HepG2 (cell line): ENCODE data around the gene FABP1. TPM values are rescaled to one million over a fixed set of nuclear protein-coding genes. Genes with fewer than 3 reads are reported as not detected.

Source experiments
- EHMT2 ChIP-seq: fragments of 200-600 bp; sonication (generic); IDR thresholded peaks from 2 replicates; pipeline ENCODE4 v1.7.0; 2017; ENCODE audit warnings: antibody characterized with exemption, low read depth, low read length, borderline replicate concordance
- FOXP1 ChIP-seq, 2 experiments: fragments of 450-650 bp in 1 of 2; IDR thresholded peaks; 2 replicates each; pipeline ENCODE4 v1.6.1; 2017 to 2018; ENCODE audit warnings: antibody characterized with exemption in 1 of 2
- MED8 ChIP-seq: sonication (generic); formaldehyde crosslinking; IDR thresholded peaks from 2 replicates; pipeline ENCODE4 v1.8.1; 2023; ENCODE audit warnings: mild to moderate bottlenecking, missing genetic modification reagents; ENCODE audit not compliant: insufficient replicate concordance
- PHF20 ChIP-seq: sonication (generic); formaldehyde crosslinking; IDR thresholded peaks from 2 replicates; pipeline ENCODE4 v1.5.0; 2020; ENCODE audit warnings: mild to moderate bottlenecking, missing genetic modification reagents
- PPARG ChIP-seq: conservative IDR thresholded peaks from 2 replicates; pipeline ENCODE4 v1.6.1; 2016; ENCODE audit warnings: missing biosample characterization, missing genetic modification reagents
- SALL1 ChIP-seq: sonication (generic); formaldehyde crosslinking; IDR thresholded peaks from 2 replicates; pipeline ENCODE4 v1.8.0; 2022; ENCODE audit warnings: mild to moderate bottlenecking, missing genetic modification reagents
- TAF1 ChIP-seq: sonication (generic); formaldehyde crosslinking; IDR thresholded peaks from 2 replicates; pipeline ENCODE4 v1.4.0; 2020; ENCODE audit warnings: missing genetic modification reagents
- TAF15 ChIP-seq: fragments of 200-400 bp; formaldehyde crosslinking; IDR thresholded peaks from one replicate; pipeline ENCODE4 v1.6.1; 2018; ENCODE audit warnings: mild to moderate bottlenecking, low read depth, low read length; ENCODE audit not compliant: poor library complexity, severe bottlenecking
- ZNF180 ChIP-seq: sonication (generic); formaldehyde crosslinking; IDR thresholded peaks from 2 replicates; pipeline ENCODE4 v1.4.0; 2020; ENCODE audit warnings: low read depth, missing genetic modification reagents, borderline replicate concordance
- ZNF256 ChIP-seq: sonication (generic); formaldehyde crosslinking; conservative IDR thresholded peaks from 2 replicates; pipeline ENCODE4 v1.4.0; 2020; ENCODE audit warnings: missing genetic modification reagents
- ZNF282 ChIP-seq: fragments of 450-650 bp; IDR thresholded peaks from 2 replicates; pipeline ENCODE4 v1.6.1; 2018; ENCODE audit not compliant: partially characterized antibody
- ZNF674 ChIP-seq: sonication (generic); formaldehyde crosslinking; IDR thresholded peaks from 2 replicates; pipeline ENCODE4 v1.5.0; 2020; ENCODE audit warnings: low read depth, mild to moderate bottlenecking, missing genetic modification reagents
- ZSCAN31 ChIP-seq: sonication (generic); formaldehyde crosslinking; IDR thresholded peaks from 2 replicates; pipeline ENCODE4 v1.5.0; 2020; ENCODE audit warnings: low read depth, mild to moderate bottlenecking, missing genetic modification reagents
- polyA plus RNA-seq, 8 experiments: library from polyadenylated mRNA; depleted of rRNA in 3 of 8; stranded (reverse) in 7 of 8; unstranded in 1 of 8; fragments of >200 nt; fragmentation: Illumina TruSeq in 4 of 8; extraction: Trizol in 4 of 8; gene quantifications; 2 replicates each; pipeline versions ENCODE4 v1.2.1 to v1.2.3, GENCODE V29; 2011 to 2016; ENCODE audit warnings: low read depth in 4 of 8, missing spikeins in 1 of 8, mixed read lengths in 1 of 8; ENCODE audit not compliant: insufficient read depth in 1 of 8
- total RNA-seq, 5 experiments: library from RNA; depleted of rRNA; stranded (reverse); fragments of >200 nt; fragmentation: Illumina TruSeq; extraction: Trizol; gene quantifications; 2 replicates each; pipeline ENCODE4 v1.2.3, GENCODE V29; 2016; ENCODE audit warnings: low read depth in 1 of 5
- TF ChIP-seq, protein P1 (sequence below): IDR thresholded peaks from 2 replicates; pipeline ENCODE4 v1.6.1; 2018; ENCODE audit warnings: missing genetic modification reagents
- TF ChIP-seq, protein P2 (sequence below): IDR thresholded peaks from 2 replicates; pipeline ENCODE4 v1.6.1; 2016; ENCODE audit warnings: low read depth, missing genetic modification reagents, missing compliant biosample characterization
- TF ChIP-seq, protein P3 (sequence below): sonication (generic); formaldehyde crosslinking; IDR thresholded peaks from 2 replicates; pipeline ENCODE4 v1.4.0; 2020; ENCODE audit warnings: missing genetic modification reagents
- TF ChIP-seq, protein P4 (sequence below): sonication (generic); formaldehyde crosslinking; IDR thresholded peaks from 2 replicates; pipeline ENCODE4; 2020; ENCODE audit warnings: missing genetic modification reagents, mild to moderate bottlenecking, borderline replicate concordance

The FABP1 gene
- total and polyA plus RNA-seq, 2 of the 13 experiments (the other 11 are each of a cell fraction or from before 2014, with no cell fraction given) = 644 to 1,608 TPM

DNA sequence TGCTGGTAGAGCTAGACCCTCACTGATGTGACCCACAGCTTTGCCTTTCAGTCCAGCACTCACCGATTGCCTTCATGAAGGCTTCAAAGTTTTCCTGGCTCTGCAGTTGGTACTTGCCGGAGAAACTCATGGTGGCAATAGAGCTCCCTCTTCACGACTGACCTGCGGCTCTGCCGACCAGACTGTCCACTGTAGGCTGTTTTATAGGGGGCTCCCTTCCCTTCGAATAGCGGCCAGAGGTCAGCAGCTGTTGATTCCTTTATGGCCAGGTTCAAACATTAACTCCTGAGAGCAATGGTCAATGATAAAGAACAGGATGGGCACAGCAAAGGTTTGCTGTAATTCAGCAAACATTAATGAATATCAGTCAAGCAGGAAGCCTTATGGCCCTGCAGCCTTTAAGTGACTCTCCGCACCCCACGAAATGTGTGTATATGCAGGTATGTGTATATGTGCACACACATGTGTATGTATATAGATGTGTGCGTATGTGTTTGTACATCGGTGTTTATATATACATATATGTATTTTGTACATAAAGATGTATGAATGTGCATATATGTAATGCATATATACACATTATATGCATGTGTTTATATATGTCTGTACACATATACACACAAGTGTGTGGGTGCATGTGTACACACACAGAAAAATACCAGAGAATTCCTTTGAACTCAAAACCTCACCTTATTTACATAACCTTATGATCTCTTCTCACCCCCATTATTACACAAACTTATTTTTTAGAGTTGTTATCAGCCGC, at the start of gene FABP1 (continued):
- TF ChIP-seq MED8 (CRISPR knock-in tag) = peak; percentile 99
- TF ChIP-seq, protein P1, sequence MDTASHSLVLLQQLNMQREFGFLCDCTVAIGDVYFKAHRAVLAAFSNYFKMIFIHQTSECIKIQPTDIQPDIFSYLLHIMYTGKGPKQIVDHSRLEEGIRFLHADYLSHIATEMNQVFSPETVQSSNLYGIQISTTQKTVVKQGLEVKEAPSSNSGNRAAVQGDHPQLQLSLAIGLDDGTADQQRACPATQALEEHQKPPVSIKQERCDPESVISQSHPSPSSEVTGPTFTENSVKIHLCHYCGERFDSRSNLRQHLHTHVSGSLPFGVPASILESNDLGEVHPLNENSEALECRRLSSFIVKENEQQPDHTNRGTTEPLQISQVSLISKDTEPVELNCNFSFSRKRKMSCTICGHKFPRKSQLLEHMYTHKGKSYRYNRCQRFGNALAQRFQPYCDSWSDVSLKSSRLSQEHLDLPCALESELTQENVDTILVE = peak; percentile 67
- peak; percentile 99 for TF ChIP-seq SALL1 (CRISPR knock-in tag)
- TF ChIP-seq, protein P2, sequence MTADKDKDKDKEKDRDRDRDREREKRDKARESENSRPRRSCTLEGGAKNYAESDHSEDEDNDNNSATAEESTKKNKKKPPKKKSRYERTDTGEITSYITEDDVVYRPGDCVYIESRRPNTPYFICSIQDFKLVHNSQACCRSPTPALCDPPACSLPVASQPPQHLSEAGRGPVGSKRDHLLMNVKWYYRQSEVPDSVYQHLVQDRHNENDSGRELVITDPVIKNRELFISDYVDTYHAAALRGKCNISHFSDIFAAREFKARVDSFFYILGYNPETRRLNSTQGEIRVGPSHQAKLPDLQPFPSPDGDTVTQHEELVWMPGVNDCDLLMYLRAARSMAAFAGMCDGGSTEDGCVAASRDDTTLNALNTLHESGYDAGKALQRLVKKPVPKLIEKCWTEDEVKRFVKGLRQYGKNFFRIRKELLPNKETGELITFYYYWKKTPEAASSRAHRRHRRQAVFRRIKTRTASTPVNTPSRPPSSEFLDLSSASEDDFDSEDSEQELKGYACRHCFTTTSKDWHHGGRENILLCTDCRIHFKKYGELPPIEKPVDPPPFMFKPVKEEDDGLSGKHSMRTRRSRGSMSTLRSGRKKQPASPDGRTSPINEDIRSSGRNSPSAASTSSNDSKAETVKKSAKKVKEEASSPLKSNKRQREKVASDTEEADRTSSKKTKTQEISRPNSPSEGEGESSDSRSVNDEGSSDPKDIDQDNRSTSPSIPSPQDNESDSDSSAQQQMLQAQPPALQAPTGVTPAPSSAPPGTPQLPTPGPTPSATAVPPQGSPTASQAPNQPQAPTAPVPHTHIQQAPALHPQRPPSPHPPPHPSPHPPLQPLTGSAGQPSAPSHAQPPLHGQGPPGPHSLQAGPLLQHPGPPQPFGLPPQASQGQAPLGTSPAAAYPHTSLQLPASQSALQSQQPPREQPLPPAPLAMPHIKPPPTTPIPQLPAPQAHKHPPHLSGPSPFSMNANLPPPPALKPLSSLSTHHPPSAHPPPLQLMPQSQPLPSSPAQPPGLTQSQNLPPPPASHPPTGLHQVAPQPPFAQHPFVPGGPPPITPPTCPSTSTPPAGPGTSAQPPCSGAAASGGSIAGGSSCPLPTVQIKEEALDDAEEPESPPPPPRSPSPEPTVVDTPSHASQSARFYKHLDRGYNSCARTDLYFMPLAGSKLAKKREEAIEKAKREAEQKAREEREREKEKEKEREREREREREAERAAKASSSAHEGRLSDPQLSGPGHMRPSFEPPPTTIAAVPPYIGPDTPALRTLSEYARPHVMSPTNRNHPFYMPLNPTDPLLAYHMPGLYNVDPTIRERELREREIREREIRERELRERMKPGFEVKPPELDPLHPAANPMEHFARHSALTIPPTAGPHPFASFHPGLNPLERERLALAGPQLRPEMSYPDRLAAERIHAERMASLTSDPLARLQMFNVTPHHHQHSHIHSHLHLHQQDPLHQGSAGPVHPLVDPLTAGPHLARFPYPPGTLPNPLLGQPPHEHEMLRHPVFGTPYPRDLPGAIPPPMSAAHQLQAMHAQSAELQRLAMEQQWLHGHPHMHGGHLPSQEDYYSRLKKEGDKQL (CRISPR knock-in tag) = peak; percentile 79
- TF ChIP-seq PHF20 (CRISPR knock-in tag) = no peak; the same call in 1 of the 2 replicates
- no peak for TF ChIP-seq TAF15
- peak; percentile 82 for TF ChIP-seq FOXP1 (IDR thresholded peaks at IDR 0.05)
- peak; percentile 98 for TF ChIP-seq FOXP1 (CRISPR knock-in tag; IDR thresholded peaks at IDR 0.05)
- no peak for TF ChIP-seq ZNF180 (CRISPR knock-in tag)
- peak; percentile 100 for TF ChIP-seq PPARG (CRISPR knock-in tag)
- TF ChIP-seq ZNF256 (CRISPR knock-in tag) = peak; percentile 71; the same call in 1 of the 2 replicates
- TF ChIP-seq ZNF674 = 0 out of 2 replicates have a peak, but pooled peaks have one; percentile 14
- no peak for TF ChIP-seq ZNF282
- peak; percentile 76; the same call in 1 of the 2 replicates for TF ChIP-seq EHMT2
- TF ChIP-seq, protein P3, sequence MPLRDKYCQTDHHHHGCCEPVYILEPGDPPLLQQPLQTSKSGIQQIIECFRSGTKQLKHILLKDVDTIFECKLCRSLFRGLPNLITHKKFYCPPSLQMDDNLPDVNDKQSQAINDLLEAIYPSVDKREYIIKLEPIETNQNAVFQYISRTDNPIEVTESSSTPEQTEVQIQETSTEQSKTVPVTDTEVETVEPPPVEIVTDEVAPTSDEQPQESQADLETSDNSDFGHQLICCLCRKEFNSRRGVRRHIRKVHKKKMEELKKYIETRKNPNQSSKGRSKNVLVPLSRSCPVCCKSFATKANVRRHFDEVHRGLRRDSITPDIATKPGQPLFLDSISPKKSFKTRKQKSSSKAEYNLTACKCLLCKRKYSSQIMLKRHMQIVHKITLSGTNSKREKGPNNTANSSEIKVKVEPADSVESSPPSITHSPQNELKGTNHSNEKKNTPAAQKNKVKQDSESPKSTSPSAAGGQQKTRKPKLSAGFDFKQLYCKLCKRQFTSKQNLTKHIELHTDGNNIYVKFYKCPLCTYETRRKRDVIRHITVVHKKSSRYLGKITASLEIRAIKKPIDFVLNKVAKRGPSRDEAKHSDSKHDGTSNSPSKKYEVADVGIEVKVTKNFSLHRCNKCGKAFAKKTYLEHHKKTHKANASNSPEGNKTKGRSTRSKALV (CRISPR knock-in tag) = peak; percentile 87
- peak; percentile 92 for TF ChIP-seq ZSCAN31 (CRISPR knock-in tag)
- peak; percentile 100 for TF ChIP-seq TAF1 (CRISPR knock-in tag)
- TF ChIP-seq, protein P4, sequence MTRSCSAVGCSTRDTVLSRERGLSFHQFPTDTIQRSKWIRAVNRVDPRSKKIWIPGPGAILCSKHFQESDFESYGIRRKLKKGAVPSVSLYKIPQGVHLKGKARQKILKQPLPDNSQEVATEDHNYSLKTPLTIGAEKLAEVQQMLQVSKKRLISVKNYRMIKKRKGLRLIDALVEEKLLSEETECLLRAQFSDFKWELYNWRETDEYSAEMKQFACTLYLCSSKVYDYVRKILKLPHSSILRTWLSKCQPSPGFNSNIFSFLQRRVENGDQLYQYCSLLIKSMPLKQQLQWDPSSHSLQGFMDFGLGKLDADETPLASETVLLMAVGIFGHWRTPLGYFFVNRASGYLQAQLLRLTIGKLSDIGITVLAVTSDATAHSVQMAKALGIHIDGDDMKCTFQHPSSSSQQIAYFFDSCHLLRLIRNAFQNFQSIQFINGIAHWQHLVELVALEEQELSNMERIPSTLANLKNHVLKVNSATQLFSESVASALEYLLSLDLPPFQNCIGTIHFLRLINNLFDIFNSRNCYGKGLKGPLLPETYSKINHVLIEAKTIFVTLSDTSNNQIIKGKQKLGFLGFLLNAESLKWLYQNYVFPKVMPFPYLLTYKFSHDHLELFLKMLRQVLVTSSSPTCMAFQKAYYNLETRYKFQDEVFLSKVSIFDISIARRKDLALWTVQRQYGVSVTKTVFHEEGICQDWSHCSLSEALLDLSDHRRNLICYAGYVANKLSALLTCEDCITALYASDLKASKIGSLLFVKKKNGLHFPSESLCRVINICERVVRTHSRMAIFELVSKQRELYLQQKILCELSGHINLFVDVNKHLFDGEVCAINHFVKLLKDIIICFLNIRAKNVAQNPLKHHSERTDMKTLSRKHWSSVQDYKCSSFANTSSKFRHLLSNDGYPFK = no peak; the same call in none of the 2 replicates
